ENCODE data around the gene FRMPD4.

Gene FRMPD4

DNA sequence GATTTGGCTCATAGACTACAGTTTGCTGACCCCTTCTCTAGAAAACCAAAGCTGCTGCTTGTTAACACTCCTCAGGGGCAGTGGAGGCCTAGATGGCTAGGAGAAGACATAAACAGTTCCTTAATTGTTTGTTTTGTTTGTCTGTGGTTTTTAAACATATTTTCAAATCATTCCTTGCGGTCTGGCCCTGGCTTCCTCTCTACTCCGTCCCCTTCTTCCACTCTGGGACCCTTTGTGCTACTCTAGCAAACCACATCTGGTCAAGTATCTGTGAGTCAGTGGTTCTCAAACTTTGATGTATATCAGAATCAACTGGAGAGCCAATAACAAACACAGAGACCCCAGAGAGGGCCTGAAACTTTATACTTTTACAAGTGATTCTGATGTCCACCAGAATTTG lies 36.1 kb downstream of the FRMPD4 start:
- Histone ChIP-seq H3K36me3 (ENCODE audit: control insufficient read depth, insufficient read depth, low read length) (no peaks in the 10 kb centered on the region), H3K27me3 (ENCODE audit: control insufficient read depth, insufficient read depth, low read length) (no peaks in the 10 kb centered on the region), H3K4me3 (ENCODE audit: low read depth, low read length) (no peak overlapping the region), H3K4me1 (no peaks in the 10 kb centered on the region), H3K9me3 (ENCODE audit: control insufficient read depth, low read length) (no peaks in the 10 kb centered on the region), H3K27ac (no peak overlapping the region), H3K4me2 (ENCODE audit: low read length) (no peak overlapping the region), H3K9ac (no peak overlapping the region), H3K79me2 (no peaks in the 10 kb centered on the region), H2AFZ (no peak overlapping the region)
- TF ChIP-seq CTCF (IDR thresholded peaks at IDR 0.05): no peak

DNA sequence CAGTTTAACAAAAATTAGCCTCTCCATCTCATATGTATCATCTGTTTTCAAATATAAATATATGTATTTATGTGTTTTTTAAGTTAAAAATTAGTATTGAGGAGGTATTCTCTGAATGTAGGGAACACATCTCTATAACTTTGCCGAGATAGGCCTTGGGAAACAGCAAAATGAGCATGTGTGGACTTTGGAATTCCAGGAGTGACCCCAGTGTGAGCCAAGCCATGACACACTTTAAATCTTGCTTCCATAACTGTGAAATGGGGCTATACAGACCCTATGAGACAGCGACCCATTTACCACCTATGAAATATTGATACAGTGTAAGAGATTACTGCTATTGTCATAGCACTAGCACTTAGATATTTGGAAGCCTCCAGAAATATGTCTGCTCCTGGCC lies 58.8 kb downstream of the FRMPD4 start:
- H3K79me2 ChIP-seq: no peaks in the 10 kb centered on the region
- H3K4me3 ChIP-seq (ENCODE audit: low read depth, low read length): no peak overlapping the region
- no peak overlapping the region for H2AFZ ChIP-seq
- H3K36me3 ChIP-seq (ENCODE audit: control insufficient read depth, insufficient read depth, low read length): no peaks in the 10 kb centered on the region
- no peak for TF ChIP-seq CTCF (IDR thresholded peaks at IDR 0.05)
- H3K4me2 ChIP-seq (ENCODE audit: low read length): no peak overlapping the region
- no peak overlapping the region for H3K9ac ChIP-seq
- H3K4me1 ChIP-seq: no peaks in the 10 kb centered on the region
- H3K9me3 ChIP-seq (ENCODE audit: control insufficient read depth, low read length): no peaks in the 10 kb centered on the region
- no peak overlapping the region for H3K27ac ChIP-seq
- no peaks in the 10 kb centered on the region for H3K27me3 ChIP-seq (ENCODE audit: control insufficient read depth, insufficient read depth, low read length)

GRCh38 chrX:12206413-12206812 lies 68.1 kb downstream of the FRMPD4 start:
- Histone ChIP-seq H3K9ac (no peak overlapping the region), H3K9me3 (ENCODE audit: control insufficient read depth, low read length) (no peaks in the 10 kb centered on the region), H3K4me3 (ENCODE audit: low read depth, low read length) (no peak overlapping the region), H3K27me3 (ENCODE audit: control insufficient read depth, insufficient read depth, low read length) (no peaks in the 10 kb centered on the region), H3K4me2 (ENCODE audit: low read length) (no peak overlapping the region), H2AFZ (no peak overlapping the region), H3K27ac (no peak overlapping the region), H3K36me3 (ENCODE audit: control insufficient read depth, insufficient read depth, low read length) (no peaks in the 10 kb centered on the region), H3K4me1 (no peaks in the 10 kb centered on the region), H3K79me2 (no peaks in the 10 kb centered on the region)
- no peak for TF ChIP-seq CTCF (IDR thresholded peaks at IDR 0.05)

- H3K27me3 ChIP-seq (ENCODE audit: control insufficient read depth, insufficient read depth, low read length): no peaks in the 10 kb centered on the region
- H3K4me3 ChIP-seq (ENCODE audit: low read depth, low read length): no peak overlapping the region
- H3K9ac ChIP-seq: no peak overlapping the region
- no peak overlapping the region for H3K4me2 ChIP-seq (ENCODE audit: low read length)
- H3K79me2 ChIP-seq: no peaks in the 10 kb centered on the region
- no peaks in the 10 kb centered on the region for H3K4me1 ChIP-seq
- no peaks in the 10 kb centered on the region for H3K36me3 ChIP-seq (ENCODE audit: control insufficient read depth, insufficient read depth, low read length)
- H3K9me3 ChIP-seq (ENCODE audit: control insufficient read depth, low read length): no peaks in the 10 kb centered on the region
- H3K27ac ChIP-seq: no peak overlapping the region
- TF ChIP-seq CTCF (IDR thresholded peaks at IDR 0.05): no peak
- no peak overlapping the region for H2AFZ ChIP-seq
Observed at GRCh38 chrX:12210196-12210815, 72.0 kb downstream of the FRMPD4 start.

DNA sequence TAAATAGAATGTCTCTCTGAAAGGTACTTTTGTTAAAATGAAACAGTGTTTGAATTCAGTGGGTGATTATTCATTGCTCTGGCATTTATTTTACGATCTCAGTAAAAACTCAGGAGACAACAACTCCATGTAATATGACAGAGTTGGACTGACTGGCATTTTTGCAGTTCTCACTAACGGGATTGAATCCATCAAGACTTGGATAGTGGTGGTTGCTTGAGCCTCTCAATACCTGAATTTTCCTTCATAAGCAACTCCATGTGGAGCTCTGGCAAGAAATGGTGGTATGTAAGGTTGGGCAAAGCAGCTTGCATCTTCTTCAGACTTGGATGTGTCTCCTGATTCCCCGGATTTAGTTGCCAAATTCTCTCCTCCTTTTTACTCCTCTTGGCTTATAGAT lies 72.7 kb downstream of the FRMPD4 start:
- Histone ChIP-seq H3K27ac (no peak overlapping the region), H3K4me2 (ENCODE audit: low read length) (no peak overlapping the region)

More for the DNA sequence above, 72.7 kb downstream of the FRMPD4 start:
- no peaks in the 10 kb centered on the region for H3K79me2 ChIP-seq
- no peak for TF ChIP-seq CTCF (IDR thresholded peaks at IDR 0.05)
- no peaks in the 10 kb centered on the region for H3K36me3 ChIP-seq (ENCODE audit: control insufficient read depth, insufficient read depth, low read length)
- H3K9ac ChIP-seq: no peak overlapping the region
- H3K4me1 ChIP-seq: no peaks in the 10 kb centered on the region
- no peaks in the 10 kb centered on the region for H3K27me3 ChIP-seq (ENCODE audit: control insufficient read depth, insufficient read depth, low read length)
- no peak overlapping the region for H3K4me3 ChIP-seq (ENCODE audit: low read depth, low read length)
- H2AFZ ChIP-seq: no peak overlapping the region
- H3K9me3 ChIP-seq (ENCODE audit: control insufficient read depth, low read length): no peaks in the 10 kb centered on the region

Measured in parathyroid adenoma (tissue), 2 donors.